Mesenchymal stem cell (in vitro differentiated cells and primary cell): ENCODE measurements around the gene FNDC3B.

Experiments used
- DNase-seq: peaks from one replicate; pipeline ENCODE4 v3.0.0-alpha.2; 2013
- H2AFZ ChIP-seq: one replicate; pipeline ENCODE4 v1.6.1; 2013; ENCODE audit warnings: low read depth, mild to moderate bottlenecking, control low read depth, inconsistent platforms, low read length, moderate library complexity
- H2AK5ac ChIP-seq: 2 replicates; pipeline ENCODE4 v1.6.1; 2013; ENCODE audit warnings: low read length, moderate library complexity, mild to moderate bottlenecking, inconsistent platforms; ENCODE audit not compliant: severe bottlenecking
- H2BK120ac ChIP-seq: one replicate; pipeline ENCODE4 v1.6.1; 2013; ENCODE audit warnings: low read depth, mild to moderate bottlenecking, inconsistent platforms, low read length, moderate library complexity
- H2BK12ac ChIP-seq, 2 experiments: one replicate each; pipeline ENCODE4 v1.6.1; 2013; ENCODE audit warnings: inconsistent platforms in 2 of 2, low read length in 2 of 2, mild to moderate bottlenecking in 2 of 2, moderate library complexity in 2 of 2, control low read depth in 1 of 2
- H2BK15ac ChIP-seq: one replicate; pipeline ENCODE4 v1.6.1; 2013; ENCODE audit warnings: mild to moderate bottlenecking, low read depth, inconsistent platforms; ENCODE audit not compliant: poor library complexity, severe bottlenecking
- H2BK5ac ChIP-seq: 2 replicates; pipeline ENCODE4 v1.6.1; 2013; ENCODE audit warnings: low read depth, mild to moderate bottlenecking, low read length, control low read depth, inconsistent platforms; ENCODE audit not compliant: poor library complexity, severe bottlenecking
- H3K14ac ChIP-seq, 2 experiments: one replicate each; pipeline ENCODE4 v1.6.1; 2013; ENCODE audit warnings: inconsistent platforms in 2 of 2, low read length in 2 of 2, control low read depth in 1 of 2, mild to moderate bottlenecking in 1 of 2, moderate library complexity in 1 of 2
- H3K18ac ChIP-seq, 2 experiments: one replicate each; pipeline ENCODE4 v1.6.1; 2013; ENCODE audit warnings: inconsistent platforms in 2 of 2, low read length in 2 of 2, control low read depth in 1 of 2, low read depth in 1 of 2, mild to moderate bottlenecking in 1 of 2
- H3K23ac ChIP-seq, 2 experiments: one replicate each; pipeline ENCODE4 v1.6.1; 2013; ENCODE audit warnings: inconsistent platforms in 2 of 2, low read length in 2 of 2, mild to moderate bottlenecking in 2 of 2, moderate library complexity in 2 of 2, control low read depth in 1 of 2
- H3K27ac ChIP-seq: 2 replicates; pipeline ENCODE4 v1.5.1; 2013; ENCODE audit warnings: mild to moderate bottlenecking, moderate library complexity, low read length, control low read depth, inconsistent platforms; ENCODE audit not compliant: poor library complexity, severe bottlenecking
- H3K27me3 ChIP-seq, 2 experiments: 2 replicates each; pipeline versions ENCODE4 v1.6.1 to v1.7.0; 2013; ENCODE audit warnings: low read length in 2 of 2, mild to moderate bottlenecking in 2 of 2, moderate library complexity in 2 of 2, control low read depth in 1 of 2, inconsistent platforms in 1 of 2; ENCODE audit not compliant: control insufficient read depth in 1 of 2, insufficient read depth in 1 of 2
- H3K36me3 ChIP-seq, 2 experiments: 2 replicates each; pipeline versions ENCODE4 v1.6.1 to v1.7.0; 2013; ENCODE audit warnings: low read length in 2 of 2, control low read depth in 1 of 2, inconsistent platforms in 1 of 2, low read depth in 1 of 2, mild to moderate bottlenecking in 1 of 2; ENCODE audit not compliant: insufficient read depth in 2 of 2, control insufficient read depth in 1 of 2
- H3K4ac ChIP-seq, 2 experiments: one replicate each; pipeline ENCODE4 v1.6.1; 2013; ENCODE audit warnings: inconsistent platforms in 2 of 2, low read length in 2 of 2, mild to moderate bottlenecking in 2 of 2, moderate library complexity in 2 of 2, control low read depth in 1 of 2, low read depth in 1 of 2
- H3K4me1 ChIP-seq: 2 replicates; pipeline ENCODE4 v1.6.1; 2013; ENCODE audit warnings: low read depth, low read length, control low read depth; ENCODE audit not compliant: control insufficient read depth, insufficient read depth
- H3K4me2 ChIP-seq: 2 replicates; pipeline ENCODE4 v1.6.1; 2013; ENCODE audit warnings: low read length, mild to moderate bottlenecking, inconsistent platforms; ENCODE audit not compliant: poor library complexity, severe bottlenecking
- H3K4me3 ChIP-seq, 2 experiments: 2 replicates each; pipeline versions ENCODE4 v1.5.1 to v1.7.0; 2013; ENCODE audit warnings: low read length in 2 of 2, mild to moderate bottlenecking in 2 of 2, control low read depth in 1 of 2, low read depth in 1 of 2; ENCODE audit not compliant: insufficient read depth in 1 of 2
- H3K79me1 ChIP-seq: replicated peaks from 2 replicates; pipeline ENCODE4 v1.6.1; 2013; ENCODE audit warnings: mild to moderate bottlenecking, control low read depth, low read length, inconsistent platforms; ENCODE audit not compliant: poor library complexity, severe bottlenecking
- H3K9ac ChIP-seq: 2 replicates; pipeline ENCODE4 v1.7.0; 2013; ENCODE audit warnings: mild to moderate bottlenecking, low read length, moderate library complexity
- H3K9me3 ChIP-seq: 2 replicates; pipeline ENCODE4 v1.7.0; 2013; ENCODE audit warnings: mild to moderate bottlenecking, low read length; ENCODE audit not compliant: control insufficient read depth
- H4K8ac ChIP-seq: one replicate; pipeline ENCODE4 v1.6.1; 2013; ENCODE audit warnings: inconsistent platforms, mild to moderate bottlenecking, low read length, moderate library complexity
- H4K91ac ChIP-seq: one replicate; pipeline ENCODE4 v1.6.1; 2013; ENCODE audit warnings: mild to moderate bottlenecking, low read length, inconsistent platforms
- WGBS: methylation state at CpG from one replicate; pipeline ENCODE4 v1.1.7; 2013; ENCODE audit warnings: mixed read lengths; 5-methylcytosine and 5-hydroxymethylcytosine counted together

Gene FNDC3B

DNA sequence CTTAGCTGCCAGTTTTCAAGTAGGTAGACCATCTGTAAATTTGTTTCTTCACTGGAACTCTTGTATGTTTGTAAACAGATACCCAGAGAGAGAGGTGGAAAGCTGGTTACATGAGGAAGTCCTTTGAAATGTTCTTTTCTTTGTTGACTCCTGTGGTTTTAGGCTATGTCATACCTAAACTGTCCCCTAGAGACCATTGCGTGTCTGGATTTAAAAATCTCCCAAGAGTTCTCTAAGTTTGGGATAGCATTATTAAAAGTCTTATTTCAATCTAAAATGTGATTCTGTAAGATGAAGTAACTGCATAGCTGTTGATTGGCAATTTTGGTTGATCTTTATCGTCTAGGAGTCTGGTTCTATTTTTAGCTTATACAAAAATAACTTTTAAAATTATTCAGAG lies 281.7 kb downstream of the FNDC3B start:
- Histone ChIP-seq H3K4me3 (no peak overlapping the region), H3K79me1 (peaks cover 20% of the 10 kb centered on the region), H3K36me3 (peaks cover 24 to 72% of the 10 kb centered on the region in 2 experiments), H3K23ac (no peak overlapping the region), H2BK120ac (no peak overlapping the region), H3K27ac (no peak overlapping the region), H3K4me2 (no peak overlapping the region), H2BK12ac (no peak overlapping the region), H3K18ac (no peak overlapping the region), H2AK5ac (no peak overlapping the region), H2AFZ (no peak overlapping the region), H3K4ac (no peak overlapping the region), H4K8ac (no peak overlapping the region), H2BK5ac (no peak overlapping the region), H3K9ac (no peak overlapping the region), H3K14ac (no peak overlapping the region), H3K27me3 (no peaks in the 10 kb centered on the region), H2BK15ac (no peak overlapping the region), H4K91ac (no peak overlapping the region), H3K9me3 (no peaks in the 10 kb centered on the region), H3K4me1 (peaks cover 10% of the 10 kb centered on the region)
- no CpG with 5 or more reads among the region's 2 CpGs for WGBS
- peak; percentile 87 for DNase-seq

DNA sequence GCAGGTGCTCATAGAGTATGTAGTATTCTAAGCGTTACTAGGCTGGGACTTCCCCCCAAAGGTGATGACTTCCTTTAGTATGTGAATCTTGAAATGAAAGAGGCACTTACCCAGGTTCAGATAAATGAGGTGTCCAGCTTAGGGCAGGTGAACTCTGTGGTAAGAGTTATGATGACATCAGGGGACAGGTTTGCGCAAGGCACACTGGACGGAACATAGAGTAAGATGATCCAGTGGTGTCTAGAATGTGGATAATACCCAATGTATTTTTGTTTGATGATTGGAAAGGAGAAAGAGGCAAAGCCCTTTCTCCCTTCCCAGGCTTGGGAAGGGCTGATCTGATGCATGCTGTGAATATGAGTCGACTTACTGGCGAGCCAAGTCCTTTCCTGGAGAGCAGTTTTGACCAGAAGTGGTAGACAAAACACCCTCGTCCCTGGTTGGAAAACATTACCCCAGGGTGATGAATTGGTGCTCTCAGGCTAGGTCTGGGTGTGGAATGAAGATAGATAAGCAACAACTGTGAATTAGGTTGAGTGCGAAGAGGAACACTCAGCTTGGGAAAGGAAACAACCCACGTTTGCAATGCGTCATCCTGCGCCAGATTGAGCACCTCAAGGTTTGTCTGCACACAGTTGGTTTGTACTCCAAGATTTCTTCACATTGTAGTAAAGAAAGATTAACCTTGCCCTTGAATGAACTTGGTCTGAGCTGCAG lies 284.7 kb downstream of the FNDC3B start:
- Histone ChIP-seq H3K9me3 (no peaks in the 10 kb centered on the region), H3K4me3 (no peak overlapping the region), H3K4ac (no peak overlapping the region), H2BK15ac (no peak overlapping the region), H4K8ac (no peak overlapping the region), H3K79me1 (peaks cover 32% of the 10 kb centered on the region), H2BK5ac (no peak overlapping the region), H3K9ac (no peak overlapping the region), H3K27ac (peak overlapping the region; percentile 18), H3K23ac (no peak overlapping the region), H3K14ac (no peak overlapping the region), H2BK120ac (no peak overlapping the region), H2AK5ac (no peak overlapping the region), H2BK12ac (no peak overlapping the region), H3K27me3 (no peaks in the 10 kb centered on the region), H3K4me2 (no peak overlapping the region), H2AFZ (no peak overlapping the region), H3K36me3 (peaks cover 39 to 83% of the 10 kb centered on the region in 2 experiments), H3K18ac (peak overlapping the region in 1 of 2 experiments; percentile 30), H4K91ac (no peak overlapping the region), H3K4me1 (peaks cover 5% of the 10 kb centered on the region)
- 81% methylated on average over 10 of the region's 10 CpGs for WGBS
- DNase-seq: peak; percentile 81

DNA sequence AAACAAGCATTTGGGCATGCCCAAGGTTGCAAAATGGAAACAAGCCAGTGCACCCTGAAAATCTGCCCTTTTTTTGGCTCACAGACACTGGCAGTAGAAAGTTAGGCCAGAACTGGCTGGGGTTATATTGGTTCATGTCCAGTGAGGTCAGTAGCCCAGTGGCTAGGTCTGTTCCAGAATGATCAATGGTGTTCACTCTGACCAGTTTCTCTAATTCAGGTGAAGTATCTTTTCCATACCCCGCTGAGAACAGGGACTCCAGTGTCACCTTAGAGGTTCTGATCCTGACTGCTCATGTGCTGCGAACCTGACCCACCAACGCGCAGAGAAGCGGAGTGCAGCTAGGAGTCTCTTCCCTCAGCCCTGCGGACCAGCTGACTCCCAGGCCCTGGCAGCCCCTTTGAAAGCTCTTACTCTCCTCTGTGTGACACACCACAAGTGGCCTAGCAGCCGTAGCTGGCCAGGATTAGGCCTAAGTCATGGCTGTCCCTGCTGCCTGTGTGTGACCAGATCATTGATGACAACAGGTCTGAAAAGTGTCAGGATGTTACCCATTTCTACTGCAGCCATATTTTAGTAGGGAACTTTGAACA lies 285.3 kb downstream of the FNDC3B start:
- Histone ChIP-seq H3K79me1 (peaks cover 33% of the 10 kb centered on the region), H4K91ac (no peak overlapping the region), H2AK5ac (no peak overlapping the region), H2BK15ac (no peak overlapping the region), H3K9ac (no peak overlapping the region), H3K4me2 (no peak overlapping the region), H3K27ac (peak overlapping the region; percentile 14), H2AFZ (no peak overlapping the region), H3K27me3 (no peaks in the 10 kb centered on the region), H2BK12ac (no peak overlapping the region), H3K4me1 (peaks cover 4% of the 10 kb centered on the region), H2BK5ac (no peak overlapping the region), H3K23ac (no peak overlapping the region), H3K18ac (peak overlapping the region in 1 of 2 experiments; percentile 30), H2BK120ac (no peak overlapping the region), H3K4me3 (no peak overlapping the region), H3K9me3 (no peaks in the 10 kb centered on the region), H4K8ac (peak overlapping the region; percentile 70), H3K36me3 (peaks cover 37 to 83% of the 10 kb centered on the region in 2 experiments), H3K4ac (no peak overlapping the region), H3K14ac (peak overlapping the region in 1 of 2 experiments; percentile 82)
- WGBS: 94% methylated on average over 7 of the region's 7 CpGs
- DNase-seq: no peak

DNA sequence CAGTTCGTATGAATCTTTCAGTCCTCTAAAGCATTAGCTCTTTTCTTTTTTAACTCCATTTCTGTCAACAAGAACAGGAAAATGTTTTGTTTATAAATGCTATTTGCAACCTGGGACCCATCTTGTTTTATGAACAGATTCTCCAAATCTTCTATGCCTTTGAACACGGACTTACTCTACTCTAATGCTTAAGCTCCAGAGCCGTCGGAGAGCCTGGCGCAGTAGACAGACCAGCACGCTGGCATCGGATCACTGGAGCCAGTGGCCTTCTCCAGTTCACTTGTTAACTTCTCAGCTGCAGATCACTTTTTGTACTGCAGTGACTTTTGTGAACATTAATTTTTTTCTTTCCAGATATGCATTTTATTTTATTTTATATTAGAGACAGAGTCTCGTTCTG lies 286.1 kb downstream of the FNDC3B start:
- Histone ChIP-seq H3K27ac (no peak overlapping the region), H2AFZ (no peak overlapping the region), H3K79me1 (peaks cover 36% of the 10 kb centered on the region), H4K8ac (no peak overlapping the region), H3K4me2 (no peak overlapping the region), H3K27me3 (no peaks in the 10 kb centered on the region), H2BK120ac (no peak overlapping the region), H3K9ac (no peak overlapping the region), H2AK5ac (no peak overlapping the region), H3K4ac (no peak overlapping the region), H3K23ac (no peak overlapping the region), H3K4me3 (no peak overlapping the region), H4K91ac (no peak overlapping the region), H3K14ac (no peak overlapping the region), H2BK5ac (no peak overlapping the region), H2BK15ac (no peak overlapping the region), H2BK12ac (no peak overlapping the region), H3K36me3 (peaks cover 36 to 84% of the 10 kb centered on the region in 2 experiments), H3K18ac (no peak overlapping the region), H3K9me3 (no peaks in the 10 kb centered on the region), H3K4me1 (peaks cover 4% of the 10 kb centered on the region)
- WGBS: 88% methylated on average over 8 of the region's 8 CpGs
- no peak for DNase-seq
